HEK293T (cell line): ENCODE results near the gene RPL18.

Source experiments
- CTCF ChIA-PET: fragments of 350-600 bp; formaldehyde crosslinking; extraction: SDS; loops from one replicate; lab custom pipeline; 2021; ENCODE audit warnings: antibody characterized with exemption, inconsistent platforms; lab: Yijun Ruan, JAX
- POLR2A ChIA-PET: fragments of 350-600 bp; formaldehyde crosslinking; extraction: SDS; loops from one replicate; lab custom pipeline; 2020; ENCODE audit warnings: antibody characterized with exemption, inconsistent platforms; lab: Yijun Ruan, JAX
- DNase-seq: peaks from one replicate; pipeline ENCODE4 v3.0.0; 2012; ENCODE audit warnings: mixed read lengths; ENCODE audit errors: extremely low spot score
- ARNT ChIP-seq: fragments of 450-650 bp; IDR thresholded peaks from 2 replicates; pipeline ENCODE4 v1.6.1; 2017; ENCODE audit warnings: mild to moderate bottlenecking
- BHLHE40 ChIP-seq: fragments of 450-650 bp; IDR thresholded peaks from 2 replicates; pipeline ENCODE4 v1.6.1; 2016; ENCODE audit warnings: mild to moderate bottlenecking, moderate library complexity, borderline replicate concordance
- CTBP1 ChIP-seq: fragments of 450-650 bp; IDR thresholded peaks from 2 replicates; pipeline ENCODE4 v1.6.1; 2016; ENCODE audit warnings: borderline replicate concordance
- ELF4 ChIP-seq: fragments of 450-650 bp; IDR thresholded peaks from 2 replicates; pipeline ENCODE4 v1.6.1; 2017; ENCODE audit warnings: antibody characterized with exemption
- FOXA1 ChIP-seq: fragments of 450-650 bp; IDR thresholded peaks from 2 replicates; pipeline ENCODE4 v1.6.1; 2016; ENCODE audit warnings: mild to moderate bottlenecking
- FOXK2 ChIP-seq: fragments of 450-650 bp; IDR thresholded peaks from 2 replicates; pipeline ENCODE4 v1.6.1; 2016; ENCODE audit warnings: mild to moderate bottlenecking
- FOXM1 ChIP-seq: fragments of 450-650 bp; IDR thresholded peaks from 2 replicates; pipeline ENCODE4 v1.6.1; 2017; ENCODE audit warnings: mild to moderate bottlenecking, borderline replicate concordance
- HDGF ChIP-seq: fragments of 450-650 bp; IDR thresholded peaks from 2 replicates; pipeline ENCODE4 v1.6.1; 2017; ENCODE audit warnings: antibody characterized with exemption, borderline replicate concordance
- L3MBTL2 ChIP-seq: fragments of 450-650 bp; conservative IDR thresholded peaks from 2 replicates; pipeline ENCODE4 v1.6.1; 2016; ENCODE audit warnings: mild to moderate bottlenecking
- LEF1 ChIP-seq: fragments of 450-650 bp; IDR thresholded peaks from 2 replicates; pipeline ENCODE4 v1.6.1; 2017; ENCODE audit warnings: mild to moderate bottlenecking, borderline replicate concordance
- NFRKB ChIP-seq: fragments of 450-650 bp; IDR thresholded peaks from 2 replicates; pipeline ENCODE4 v1.6.1; 2016; ENCODE audit warnings: mild to moderate bottlenecking, moderate library complexity
- SP1 ChIP-seq: fragments of 450-650 bp; IDR thresholded peaks from 2 replicates; pipeline ENCODE4 v1.6.1; 2017
- SUZ12 ChIP-seq: fragments of 450-650 bp; IDR thresholded peaks from 2 replicates; pipeline ENCODE4 v1.6.1; 2016; ENCODE audit warnings: mild to moderate bottlenecking
- TARDBP ChIP-seq: fragments of 450-650 bp; IDR thresholded peaks from 2 replicates; pipeline ENCODE4 v1.6.1; 2016
- ZNF384 ChIP-seq: fragments of 450-650 bp; IDR thresholded peaks from 2 replicates; pipeline ENCODE4 v1.6.1; 2016
- TF ChIP-seq, protein P1 (sequence below): fragments of 450-650 bp; IDR thresholded peaks from 2 replicates; pipeline ENCODE4 v1.6.1; 2016

The RPL18 gene

GRCh38 chr19:48608798-48609263 lies 10.1 kb downstream of the RPL18 start:
- ChIA-PET CTCF (interaction anchor here (0.7 to 1.7 kb wide), 5 partner anchors 9 to 25 kb away, joined by 3 to 6 read pairs (median 3); no protein-coding TSS in a partner anchor), POLR2A (interaction anchor here (0.7 to 4.4 kb wide), 5 partner anchors 10 to 405 kb away, joined by 3 to 53 read pairs (median 3); partner anchors contain the start of genes RPL18 and SPHK2)
- peak; percentile 61 for DNase-seq
- no peak for TF ChIP-seq NFRKB
- no peak for TF ChIP-seq CTBP1
- TF ChIP-seq FOXM1 = no peak
- no peak for TF ChIP-seq L3MBTL2
- no peak for TF ChIP-seq FOXK2
- TF ChIP-seq, protein P1, sequence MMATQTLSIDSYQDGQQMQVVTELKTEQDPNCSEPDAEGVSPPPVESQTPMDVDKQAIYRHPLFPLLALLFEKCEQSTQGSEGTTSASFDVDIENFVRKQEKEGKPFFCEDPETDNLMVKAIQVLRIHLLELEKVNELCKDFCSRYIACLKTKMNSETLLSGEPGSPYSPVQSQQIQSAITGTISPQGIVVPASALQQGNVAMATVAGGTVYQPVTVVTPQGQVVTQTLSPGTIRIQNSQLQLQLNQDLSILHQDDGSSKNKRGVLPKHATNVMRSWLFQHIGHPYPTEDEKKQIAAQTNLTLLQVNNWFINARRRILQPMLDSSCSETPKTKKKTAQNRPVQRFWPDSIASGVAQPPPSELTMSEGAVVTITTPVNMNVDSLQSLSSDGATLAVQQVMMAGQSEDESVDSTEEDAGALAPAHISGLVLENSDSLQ = no peak
- no peak for TF ChIP-seq SUZ12
- TF ChIP-seq LEF1 = no peak
- no peak for TF ChIP-seq ELF4
- no peak for TF ChIP-seq ARNT
- no peak for TF ChIP-seq TARDBP
- no peak for TF ChIP-seq BHLHE40
- TF ChIP-seq ZNF384 = no peak
- TF ChIP-seq HDGF = no peak

GRCh38 chr19:48607359-48607755 lies 11.6 kb downstream of the RPL18 start:
- CTCF ChIA-PET = interaction anchor here (0.5 to 1.4 kb wide), 3 partner anchors 17 to 287 kb away, joined by 3 to 4 read pairs (median 3); no protein-coding TSS in a partner anchor

GRCh38 chr19:48606463-48607358 lies 12.3 kb downstream of the RPL18 start, which contains the start of gene SPACA4:
SPACA4 (plus strand) TSS chr19:48606742; CDS start chr19:48606979, 237 bp downstream.
- TF ChIP-seq ELF4 (no peak), HDGF (no peak), L3MBTL2 (no peak), FOXK2 (no peak), SUZ12 (no peak), ZNF384 (no peak), FOXM1 (no peak), TARDBP (no peak), FOXA1 (no peak), CTBP1 (no peak), ARNT (no peak), NFRKB (no peak), SP1 (no peak), BHLHE40 (no peak)
- ChIA-PET POLR2A (interaction anchor here (4.4 kb wide), 1 partner anchor 12 kb away, joined by 53 read pairs; the partner anchor contains the start of genes RPL18 and SPHK2), CTCF (interaction anchor here (0.5 to 1.4 kb wide), 3 partner anchors 16 to 286 kb away, joined by 3 to 4 read pairs (median 3); no protein-coding TSS in a partner anchor)
- DNase-seq = no peak

More at GRCh38 chr19:48607359-48607755, 11.6 kb downstream of the RPL18 start:
- TF ChIP-seq NFRKB (no peak), HDGF (no peak), CTBP1 (no peak), FOXK2 (no peak), ELF4 (no peak)
- TF ChIP-seq, protein P1 = no peak
- no peak for DNase-seq
- POLR2A ChIA-PET = interaction anchor here (4.4 kb wide), 1 partner anchor 11 kb away, joined by 53 read pairs; the partner anchor contains the start of genes RPL18 and SPHK2

GRCh38 chr19:48603850-48604249 lies 15.1 kb downstream of the RPL18 start:
- TF ChIP-seq LEF1 (no peak), FOXK2 (no peak), BHLHE40 (no peak), ELF4 (no peak), SUZ12 (no peak), SP1 (no peak), TARDBP (no peak), ARNT (no peak), FOXA1 (no peak), ZNF384 (no peak), FOXM1 (no peak), L3MBTL2 (no peak), CTBP1 (no peak)
- TF ChIP-seq, protein P1 = no peak
- ChIA-PET POLR2A (no interaction called here), CTCF (no interaction called here)
- DNase-seq = no peak

GRCh38 chr19:48603449-48603848 lies 15.5 kb downstream of the RPL18 start:
- DNase-seq = no peak
- CTCF ChIA-PET = no interaction called here
- POLR2A ChIA-PET = no interaction called here
- TF ChIP-seq SUZ12 (no peak), HDGF (no peak), FOXK2 (no peak), CTBP1 (no peak), ZNF384 (no peak), ELF4 (no peak), FOXA1 (no peak), SP1 (no peak), ARNT (no peak), LEF1 (no peak), BHLHE40 (no peak), FOXM1 (no peak), L3MBTL2 (no peak), NFRKB (no peak), TARDBP (no peak)
- TF ChIP-seq, protein P1 = no peak
